Measurements from ENCODE around the gene MACROH2A1.

MACROH2A1 gene

GRCh38 chr5:135335031-135335828, 63.8 kb downstream of the MACROH2A1 start:
- Histone ChIP-seq H3K9ac (ENCODE audit: low read depth, low read length) (no peak overlapping the region), H3K36me3 (ENCODE audit: insufficient read depth, low read length) (peaks cover 100% of the 10 kb centered on the region), H3K27ac (ENCODE audit: low read length) (no peak overlapping the region; the same call in 1 of the 2 replicates), H4K20me1 (ENCODE audit: insufficient read depth, low read length) (peaks cover 41% of the 10 kb centered on the region), H3K27me3 (ENCODE audit: insufficient read depth, low read length, poor library complexity) (no peaks in the 10 kb centered on the region), H3K9me3 (ENCODE audit: insufficient read depth, low read length, severe bottlenecking) (no peaks in the 10 kb centered on the region), H3K4me2 (ENCODE audit: insufficient read depth, low read length) (no peak overlapping the region), H3K4me3 (ENCODE audit: low read depth in 1 of 2, low read length in 2 of 2) (no peak overlapping the region), H3K4me1 (ENCODE audit: insufficient read depth, low read length) (no peaks in the 10 kb centered on the region), H3K79me2 (ENCODE audit: insufficient read depth, low read length) (no peaks in the 10 kb centered on the region), H2AFZ (ENCODE audit: low read depth, low read length) (no peak overlapping the region)
- DNase-seq, result no peak
- no peak for ATAC-seq (ENCODE audit: insufficient read depth, low read depth)
- TF ChIP-seq CTCF (IDR thresholded peaks at IDR 0.05; ENCODE audit: borderline replicate concordance, extremely low read depth, low read length, poor library complexity, severe bottlenecking), result no peak
- no peak for TF ChIP-seq EZH2 (IDR thresholded peaks at IDR 0.05; ENCODE audit: borderline replicate concordance, low read depth, low read length, severe bottlenecking)

- H3K27ac ChIP-seq (ENCODE audit: low read length), result no peak overlapping the region; the same call in 1 of the 2 replicates
- H3K4me2 ChIP-seq (ENCODE audit: insufficient read depth, low read length), result no peak overlapping the region
- H3K9me3 ChIP-seq (ENCODE audit: insufficient read depth, low read length, severe bottlenecking), result no peaks in the 10 kb centered on the region
- no peak for TF ChIP-seq EZH2 (IDR thresholded peaks at IDR 0.05; ENCODE audit: borderline replicate concordance, low read depth, low read length, severe bottlenecking)
- no peak for TF ChIP-seq CTCF (IDR thresholded peaks at IDR 0.05; ENCODE audit: borderline replicate concordance, extremely low read depth, low read length, poor library complexity, severe bottlenecking)
- no peak overlapping the region for H2AFZ ChIP-seq (ENCODE audit: low read depth, low read length)
- H4K20me1 ChIP-seq (ENCODE audit: insufficient read depth, low read length), result peaks cover 36% of the 10 kb centered on the region
- H3K36me3 ChIP-seq (ENCODE audit: insufficient read depth, low read length), result peaks cover 93% of the 10 kb centered on the region
- H3K27me3 ChIP-seq (ENCODE audit: insufficient read depth, low read length, poor library complexity), result no peaks in the 10 kb centered on the region
- H3K4me1 ChIP-seq (ENCODE audit: insufficient read depth, low read length), result no peaks in the 10 kb centered on the region
- H3K79me2 ChIP-seq (ENCODE audit: insufficient read depth, low read length), result no peaks in the 10 kb centered on the region
- ATAC-seq (ENCODE audit: insufficient read depth, low read depth) (no peak), DNase-seq (no peak)
- no peak overlapping the region for H3K4me3 ChIP-seq (ENCODE audit: low read depth in 1 of 2, low read length in 2 of 2)
- no peak overlapping the region for H3K9ac ChIP-seq (ENCODE audit: low read depth, low read length)
Observed at GRCh38 chr5:135333732-135334515, 65.1 kb downstream of the MACROH2A1 start.

GRCh38 chr5:135332519-135333150, 66.4 kb downstream of the MACROH2A1 start:
- no peak for TF ChIP-seq EZH2 (IDR thresholded peaks at IDR 0.05; ENCODE audit: borderline replicate concordance, low read depth, low read length, severe bottlenecking)
- peak; percentile 72 for TF ChIP-seq CTCF (IDR thresholded peaks at IDR 0.05; ENCODE audit: borderline replicate concordance, extremely low read depth, low read length, poor library complexity, severe bottlenecking)
- Histone ChIP-seq H3K27me3 (ENCODE audit: insufficient read depth, low read length, poor library complexity) (no peaks in the 10 kb centered on the region), H2AFZ (ENCODE audit: low read depth, low read length) (no peak overlapping the region), H4K20me1 (ENCODE audit: insufficient read depth, low read length) (peaks cover 36% of the 10 kb centered on the region), H3K4me1 (ENCODE audit: insufficient read depth, low read length) (no peaks in the 10 kb centered on the region), H3K36me3 (ENCODE audit: insufficient read depth, low read length) (peaks cover 80% of the 10 kb centered on the region), H3K79me2 (ENCODE audit: insufficient read depth, low read length) (no peaks in the 10 kb centered on the region), H3K4me3 (ENCODE audit: low read depth in 1 of 2, low read length in 2 of 2) (no peak overlapping the region), H3K4me2 (ENCODE audit: insufficient read depth, low read length) (no peak overlapping the region), H3K9me3 (ENCODE audit: insufficient read depth, low read length, severe bottlenecking) (no peaks in the 10 kb centered on the region), H3K9ac (ENCODE audit: low read depth, low read length) (no peak overlapping the region), H3K27ac (ENCODE audit: low read length) (0 out of 2 replicates have a peak overlapping the region, but pooled peaks have one; percentile 35)
- no peak for DNase-seq
- peak; percentile 47; the same call in 2 of the 3 replicates for ATAC-seq (ENCODE audit: insufficient read depth, low read depth)

Measured in DND-41 (cell line).